GM18868 (cell line): ENCODE results near the gene IGSF8.
"Not testable (repeated sequence)": the region's sequence is repeated elsewhere in the genome, so short reads cannot be mapped to it uniquely, and the experiment has no call there.

Experiments used
- ATAC-seq: cut with Tn5 transposase; IDR thresholded peaks from one replicate; pipeline ENCODE4 v1.9.1; 2021; ENCODE audit warnings: mild to moderate bottlenecking, moderate library complexity; ENCODE audit not compliant: unreplicated experiment

Gene IGSF8

GRCh38 chr1:160127865-160128523 lies 29.6 kb upstream of the IGSF8 start:
- ATAC-seq = no peak

GRCh38 chr1:160127381-160127780 lies 29.0 kb upstream of the IGSF8 start:
- ATAC-seq = no peak

GRCh38 chr1:160126342-160126741 lies 27.9 kb upstream of the IGSF8 start:
- ATAC-seq = not testable (repeated sequence)

- no peak for ATAC-seq
These were observed 27.3 kb upstream of the IGSF8 start for GRCh38 chr1:160125746-160126145.

- no peak for ATAC-seq
These were observed 26.5 kb upstream of the IGSF8 start for GRCh38 chr1:160124705-160125478.

- no peak for ATAC-seq
These were observed 25.3 kb upstream of the IGSF8 start for GRCh38 chr1:160123726-160124125.

- no peak for ATAC-seq
These were observed 24.6 kb upstream of the IGSF8 start for GRCh38 chr1:160122978-160123495.

- ATAC-seq = no peak
These were observed 23.0 kb upstream of the IGSF8 start for GRCh38 chr1:160121388-160121787.

GRCh38 chr1:160120797-160121196 lies 22.4 kb upstream of the IGSF8 start:
- no peak for ATAC-seq

GRCh38 chr1:160118928-160119327 lies 20.5 kb upstream of the IGSF8 start:
- no peak for ATAC-seq

- ATAC-seq = no peak
These were observed 19.3 kb upstream of the IGSF8 start for GRCh38 chr1:160117709-160118183.

- ATAC-seq = no peak
These were observed 18.9 kb upstream of the IGSF8 start for GRCh38 chr1:160117300-160117699.

- ATAC-seq = no peak
These were observed 18.1 kb upstream of the IGSF8 start for GRCh38 chr1:160116283-160117147.

GRCh38 chr1:160115545-160116282 lies 17.3 kb upstream of the IGSF8 start, which contains the start of gene ATP1A2:
Gene ATP1A2 (plus strand): TSS chr1:160115759. CDS start chr1:160115862, 103 bp downstream.
- ATAC-seq = no peak

GRCh38 chr1:160114085-160114484 lies 15.7 kb upstream of the IGSF8 start:
- no peak for ATAC-seq

GRCh38 chr1:160113407-160113806 lies 15.0 kb upstream of the IGSF8 start:
- ATAC-seq = no peak

- no peak for ATAC-seq
These were observed 13.9 kb upstream of the IGSF8 start for GRCh38 chr1:160112357-160112756.

- not testable (repeated sequence) for ATAC-seq
These were observed 13.0 kb upstream of the IGSF8 start for GRCh38 chr1:160111462-160111861.

- ATAC-seq = no peak
These were observed 11.3 kb upstream of the IGSF8 start for GRCh38 chr1:160109686-160110085.
